Natural killer cell (primary cell): Measurements from ENCODE around the gene ABCC1. TPM values are rescaled to one million over a fixed set of nuclear protein-coding genes. Genes with fewer than 3 reads are reported as not detected.
"Not testable (repeated sequence)": the region's sequence is repeated elsewhere in the genome, so short reads cannot be mapped to it uniquely, and the experiment has no call there.

Experiments used
- ATAC-seq, 3 donors: fragments of 150-1000 bp in 2 of 3; fragments of 200-7000 bp in 1 of 3; cut with Tn5 transposase; 1 replicate in 1 of 3; 2 replicates in 2 of 3; pipeline ENCODE4 v1.10.0; 2021; ENCODE audit warnings: mild to moderate bottlenecking in 2 of 3, moderate library complexity in 2 of 3
- DNase-seq, 2 donors: peaks; one replicate each; pipeline versions ENCODE4 v3.0.0 to v3.0.0-alpha.2; 2013 to 2021; ENCODE audit warnings: mixed read lengths in 1 of 2
- H3K27ac ChIP-seq: one replicate; pipeline ENCODE4 v1.5.1; 2013; ENCODE audit warnings: mild to moderate bottlenecking, low read length
- H3K27me3 ChIP-seq: one replicate; pipeline ENCODE4 v1.6.1; 2013; ENCODE audit warnings: low read length; ENCODE audit not compliant: control insufficient read depth, insufficient read depth
- H3K36me3 ChIP-seq: one replicate; pipeline ENCODE4 v1.6.1; 2013; ENCODE audit warnings: low read length; ENCODE audit not compliant: control insufficient read depth, insufficient read depth
- H3K4me1 ChIP-seq: one replicate; pipeline ENCODE4 v1.6.1; 2013; ENCODE audit warnings: low read length; ENCODE audit not compliant: control insufficient read depth, insufficient read depth
- H3K4me3 ChIP-seq: one replicate; pipeline ENCODE4 v1.5.1; 2013; ENCODE audit warnings: low read length
- H3K9me3 ChIP-seq: one replicate; pipeline ENCODE4 v1.6.1; 2013; ENCODE audit warnings: low read length; ENCODE audit not compliant: control insufficient read depth, insufficient read depth
- H3K27ac Mint-ChIP-seq, 2 donors: one replicate each; pipeline ENCODE4 v1.8.0; 2022; ENCODE audit warnings: mild to moderate bottlenecking in 2 of 2, mixed read lengths in 2 of 2, moderate library complexity in 1 of 2
- H3K27me3 Mint-ChIP-seq, 2 donors: one replicate each; pipeline ENCODE4 v1.8.0; 2022; ENCODE audit warnings: low read depth in 2 of 2, mixed read lengths in 2 of 2
- H3K36me3 Mint-ChIP-seq: one replicate; pipeline ENCODE4 v1.8.0; 2022; ENCODE audit warnings: mixed read lengths
- H3K4me1 Mint-ChIP-seq, 2 donors: one replicate each; pipeline ENCODE4 v1.8.0; 2022; ENCODE audit warnings: mixed read lengths in 2 of 2
- H3K4me3 Mint-ChIP-seq: one replicate; pipeline ENCODE4 v1.8.0; 2022; ENCODE audit warnings: mild to moderate bottlenecking, moderate library complexity, mixed read lengths
- H3K9me3 Mint-ChIP-seq, 2 donors: one replicate each; pipeline ENCODE4 v1.8.0; 2022; ENCODE audit warnings: mixed read lengths in 2 of 2
- CTCF ChIP-seq: fragments of 200-600 bp; IDR thresholded peaks from one replicate; pipeline ENCODE4 v1.8.0; 2022; ENCODE audit warnings: antibody characterized with exemption
- WGBS: methylation state at CpG from one replicate; pipeline ENCODE4 v1.1.7; 2013; ENCODE audit warnings: missing lambda C conversion rate; ENCODE audit not compliant: insufficient coverage; 5-methylcytosine and 5-hydroxymethylcytosine counted together
- intact Hi-C: fragments of 100-400 bp; cut with micrococcal nuclease; formaldehyde crosslinking; loops from one replicate; pipeline ENCODE4 v1.14.2; 2022
- total RNA-seq, 4 donors: library from RNA; stranded (reverse); fragments of 120-200 nt in 1 of 4; gene quantifications; one replicate each; pipeline versions ENCODE4 v1.2.3 to v1.2.4, GENCODE V29; 2013 to 2022

The ABCC1 gene
- total RNA-seq, 3 donors from 2014 or later (not counting 1 experiment from before 2014, with no cell fraction given): 24.5 to 53.9 (median 27.9) TPM

GRCh38 chr16:15981382-15981781 lies 32.0 kb downstream of the ABCC1 start:
- no peaks in the 10 kb centered on the region for H3K27me3 ChIP-seq
- intact Hi-C loops: no loop called here
- no peak overlapping the region for H3K4me3 ChIP-seq
- H3K36me3 Mint-ChIP-seq: peaks cover 17% of the 10 kb centered on the region
- peaks cover 3 to 29% of the 10 kb centered on the region in 2 donors for H3K4me1 Mint-ChIP-seq
- H3K4me3 Mint-ChIP-seq: no peak overlapping the region
- no peaks in the 10 kb centered on the region for H3K4me1 ChIP-seq
- DNase-seq (no peak), ATAC-seq (no peak)
- 89% methylated on average over 3 of the region's 3 CpGs for WGBS
- H3K36me3 ChIP-seq: peaks cover 8% of the 10 kb centered on the region
- peaks cover 31% of the 10 kb centered on the region for H3K9me3 ChIP-seq
- no peak overlapping the region for H3K27ac ChIP-seq
- H3K9me3 Mint-ChIP-seq: peaks cover 2 to 9% of the 10 kb centered on the region in 2 donors
- H3K27ac Mint-ChIP-seq: no peak overlapping the region
- no peaks in the 10 kb centered on the region for H3K27me3 Mint-ChIP-seq
- TF ChIP-seq CTCF: no peak

DNA sequence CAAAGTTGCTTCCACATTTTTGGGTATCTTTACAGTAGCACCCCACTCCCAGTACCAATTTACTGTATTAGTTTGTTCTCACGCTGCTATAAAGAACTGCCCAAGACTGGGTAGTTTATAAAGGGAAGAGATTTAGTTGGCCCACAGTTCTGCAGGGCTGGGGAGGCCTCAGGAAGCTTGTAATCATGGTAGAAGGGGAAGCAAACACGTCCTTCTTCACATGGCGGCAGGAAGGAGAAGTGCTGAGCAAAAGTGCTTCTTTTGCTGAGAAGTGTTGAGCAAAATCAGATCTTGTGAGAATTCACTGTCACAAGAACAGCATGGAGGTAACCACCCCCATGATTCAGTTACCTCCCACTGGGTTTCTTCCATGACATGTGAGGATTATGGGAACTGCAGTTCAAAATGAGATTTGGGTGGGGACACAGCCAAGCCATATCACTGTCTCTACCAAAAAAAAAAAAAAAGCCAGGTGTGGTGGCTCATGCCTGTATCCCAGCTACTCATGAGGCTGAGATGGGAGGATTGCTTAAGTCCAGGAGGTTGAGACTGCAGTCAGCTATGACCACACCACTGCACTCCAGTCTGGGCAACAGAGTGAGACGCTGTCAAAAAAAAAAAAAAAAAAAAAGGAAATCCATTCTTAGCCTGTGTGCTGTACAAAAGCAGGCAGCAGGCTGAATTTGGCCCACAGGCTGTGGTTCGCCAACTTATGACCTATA lies 32.9 kb downstream of the ABCC1 start:
- H3K4me1 ChIP-seq, H3K36me3 ChIP-seq, H3K27me3 Mint-ChIP-seq, H3K27me3 ChIP-seq, ATAC-seq, H3K9me3 Mint-ChIP-seq, H3K4me3 Mint-ChIP-seq, H3K27ac Mint-ChIP-seq, H3K27ac ChIP-seq, intact Hi-C loops, H3K4me3 ChIP-seq, DNase-seq: not testable (repeated sequence)
- H3K9me3 ChIP-seq: peaks cover 31% of the 10 kb centered on the region
- H3K4me1 Mint-ChIP-seq: peaks cover 0 to 33% of the 10 kb centered on the region in 2 donors
- H3K36me3 Mint-ChIP-seq: peaks cover 17% of the 10 kb centered on the region
- WGBS: 98% methylated on average over 3 of the region's 5 CpGs

GRCh38 chr16:15983898-15984297 lies 34.5 kb downstream of the ABCC1 start:
- Mint-ChIP-seq H3K27ac (no peak overlapping the region), H3K4me1 (peaks cover 13 to 46% of the 10 kb centered on the region in 2 donors)

GRCh38 chr16:15985144-15985543 lies 35.7 kb downstream of the ABCC1 start:
- intact Hi-C loops: no loop called here
- Mint-ChIP-seq H3K4me1 (peaks cover 22 to 53% of the 10 kb centered on the region in 2 donors), H3K27me3 (no peaks in the 10 kb centered on the region), H3K9me3 (peaks cover 2 to 9% of the 10 kb centered on the region in 2 donors), H3K36me3 (peaks cover 11% of the 10 kb centered on the region), H3K4me3 (no peak overlapping the region), H3K27ac (no peak overlapping the region)
- Histone ChIP-seq H3K4me1 (peaks cover 12% of the 10 kb centered on the region), H3K27me3 (no peaks in the 10 kb centered on the region), H3K9me3 (peaks cover 28% of the 10 kb centered on the region), H3K27ac (no peak overlapping the region), H3K4me3 (no peak overlapping the region), H3K36me3 (peaks cover 2% of the 10 kb centered on the region)
- no peak for TF ChIP-seq CTCF
- DNase-seq (no peak), ATAC-seq (no peak)
- 89% methylated on average over 4 of the region's 4 CpGs for WGBS

More at GRCh38 chr16:15983898-15984297, 34.5 kb downstream of the ABCC1 start:
- 83% methylated on average over 5 of the region's 5 CpGs for WGBS
- Histone ChIP-seq H3K4me3 (no peak overlapping the region), H3K4me1 (peaks cover 7% of the 10 kb centered on the region), H3K27me3 (no peaks in the 10 kb centered on the region), H3K36me3 (peaks cover 2% of the 10 kb centered on the region), H3K9me3 (peaks cover 31% of the 10 kb centered on the region), H3K27ac (no peak overlapping the region)
- H3K9me3 Mint-ChIP-seq: peaks cover 2 to 9% of the 10 kb centered on the region in 2 donors
- ATAC-seq: no peak
- no peak for DNase-seq
- H3K36me3 Mint-ChIP-seq: peaks cover 11% of the 10 kb centered on the region
- intact Hi-C loops: no loop called here
- no peak overlapping the region for H3K4me3 Mint-ChIP-seq
- H3K27me3 Mint-ChIP-seq: no peaks in the 10 kb centered on the region
- TF ChIP-seq CTCF: no peak
